K562 (cell line): ENCODE data around the gene MYL10. TPM values are rescaled to one million over a fixed set of nuclear protein-coding genes. Genes with fewer than 3 reads are reported as not detected.

Experiments
- ATAC-seq: fragments of 200-7000 bp; cut with Tn5 transposase; 3 replicates; pipeline ENCODE4 v1.9.1; 2020; ENCODE audit warnings: moderate library complexity
- BruUV-seq: library from RNA; stranded (reverse); fragments of 400-500 nt; replicated peaks from 2 replicates; lab custom pipeline; 2021; lab: Mats Ljungman, UMichigan
- CTCF ChIA-PET: fragments of 300-600 bp; formaldehyde crosslinking; extraction: SDS; loops from one replicate; lab custom pipeline; 2021; ENCODE audit warnings: low intra/inter-chr PET ratio; lab: Yijun Ruan, JAX
- POLR2A ChIA-PET: fragments of 300-600, 350-650 bp; sonication (Branson Sonifier 250); formaldehyde crosslinking; extraction: SDS; loops from one replicate; lab custom pipeline; 2021; ENCODE audit warnings: antibody characterized with exemption, inconsistent platforms; lab: Yijun Ruan, JAX
- DNase-seq, 4 experiments: peaks; one replicate each; pipeline versions ENCODE4 v3.0.0 to v3.0.0-alpha.2; 2011 to 2018; ENCODE audit warnings: low spot score in 3 of 4, mixed read lengths in 3 of 4; ENCODE audit errors: extremely low read depth in 1 of 4
- FAIRE-seq: peaks from 2 replicates; lab custom pipeline; 2011; peaks lifted over from hg19 to GRCh38; lab: Jason Lieb, UNC
- H2AFZ ChIP-seq: 2 replicates; pipeline ENCODE4 v1.6.0; 2011; ENCODE audit warnings: low read depth, low read length, control low read depth, inconsistent platforms
- H3K27ac ChIP-seq: fragments of 200-600 bp; 3 replicates; pipeline ENCODE4 v1.8.0; 2011; ENCODE audit warnings: low read depth, mild to moderate bottlenecking, control low read depth, inconsistent platforms, low read length, moderate library complexity, mixed read lengths; ENCODE audit errors: extremely low read depth
- H3K27me3 ChIP-seq, 2 experiments: fragments of 300-600 bp in 1 of 2; 2 replicates in 1 of 2; 3 replicates in 1 of 2; pipeline versions ENCODE4 v1.6.0 to v1.8.0; 2011; ENCODE audit warnings: inconsistent platforms in 2 of 2, low read length in 2 of 2, mild to moderate bottlenecking in 1 of 2, mixed read lengths in 1 of 2, moderate library complexity in 1 of 2; ENCODE audit not compliant: control insufficient read depth in 2 of 2, insufficient read depth in 2 of 2
- H3K36me3 ChIP-seq: fragments of 300-600 bp; 3 replicates; pipeline ENCODE4 v1.8.0; 2011; ENCODE audit warnings: mild to moderate bottlenecking, low read length, inconsistent platforms; ENCODE audit not compliant: control insufficient read depth, insufficient read depth
- H3K4me1 ChIP-seq, 2 experiments: fragments of 200-600 bp in 1 of 2; replicated peaks in 1 of 2; 2 replicates in 1 of 2; 3 replicates in 1 of 2; pipeline versions ENCODE4 v1.5.1 to v1.8.0; 2011; ENCODE audit warnings: inconsistent platforms in 2 of 2, low read length in 2 of 2, mild to moderate bottlenecking in 1 of 2, mixed read lengths in 1 of 2, moderate library complexity in 1 of 2; ENCODE audit not compliant: control insufficient read depth in 2 of 2, insufficient read depth in 2 of 2
- H3K4me2 ChIP-seq: 2 replicates; pipeline ENCODE4 v1.6.1; 2011; ENCODE audit warnings: low read length, control low read depth, inconsistent platforms, mixed read lengths; ENCODE audit not compliant: insufficient read depth
- H3K4me3 ChIP-seq: fragments of 200-600 bp; sonication (generic), shearing (Covaris generic); 2 replicates; pipeline ENCODE4 v1.5.1; 2016; ENCODE audit warnings: control low read depth, inconsistent platforms
- H3K79me2 ChIP-seq: fragments of 200-600 bp; 3 replicates; pipeline ENCODE4 v1.8.0; 2011; ENCODE audit warnings: low read length, inconsistent platforms; ENCODE audit not compliant: control insufficient read depth, insufficient read depth
- H3K9ac ChIP-seq, 2 experiments: 2 replicates each; pipeline versions ENCODE4 v1.6.0 to v1.6.1; 2011; ENCODE audit warnings: low read depth in 2 of 2, low read length in 2 of 2, control low read depth in 1 of 2, inconsistent platforms in 1 of 2, mild to moderate bottlenecking in 1 of 2, mixed read lengths in 1 of 2; ENCODE audit not compliant: insufficient read depth in 1 of 2
- H3K9me1 ChIP-seq: one replicate; pipeline ENCODE4 v1.6.0; 2011; ENCODE audit warnings: inconsistent platforms, mild to moderate bottlenecking, low read length, moderate library complexity; ENCODE audit not compliant: control insufficient read depth, insufficient read depth
- H3K9me3 ChIP-seq: replicated peaks from 2 replicates; pipeline ENCODE4 v1.5.1; 2011; ENCODE audit warnings: low read depth, low read length, inconsistent platforms; ENCODE audit not compliant: control insufficient read depth, insufficient read depth
- H4K20me1 ChIP-seq: replicated peaks from 2 replicates; pipeline ENCODE4 v1.6.1; 2011; ENCODE audit warnings: low read length, inconsistent platforms, mixed read lengths; ENCODE audit not compliant: control insufficient read depth, insufficient read depth
- KAT7 ChIP-seq: sonication (generic); formaldehyde crosslinking; IDR thresholded peaks from 2 replicates; pipeline ENCODE4 v1.8.0; 2022; ENCODE audit warnings: missing genetic modification reagents, mild to moderate bottlenecking, borderline replicate concordance
- MAFG ChIP-seq: fragments of 450-650 bp; conservative IDR thresholded peaks from 2 replicates; pipeline ENCODE4 v1.6.1; 2016; ENCODE audit warnings: missing genetic modification characterization, missing compliant biosample characterization
- NCOA2 ChIP-seq, 2 experiments: fragments of 450-650 bp; IDR thresholded peaks; 2 replicates each; pipeline ENCODE4 v1.6.1; 2018; ENCODE audit warnings: mild to moderate bottlenecking in 2 of 2, moderate library complexity in 1 of 2; ENCODE audit not compliant: partially characterized antibody in 2 of 2
- NFE2L1 ChIP-seq: fragments of 450-650 bp; IDR thresholded peaks from 2 replicates; pipeline ENCODE4 v1.6.1; 2016; ENCODE audit warnings: missing genetic modification characterization, low read depth, mild to moderate bottlenecking, missing compliant biosample characterization, moderate library complexity, borderline replicate concordance
- SRSF3 ChIP-seq: fragments of 200-400 bp; formaldehyde crosslinking; IDR thresholded peaks from 2 replicates; pipeline ENCODE4 v1.6.1; 2016; ENCODE audit warnings: mild to moderate bottlenecking, low read length, moderate library complexity; ENCODE audit not compliant: insufficient read depth
- ZNF347 ChIP-seq: fragments of 450-650 bp; formaldehyde crosslinking; IDR thresholded peaks from 2 replicates; pipeline ENCODE4 v1.4.0; 2020; ENCODE audit warnings: low read depth, mild to moderate bottlenecking, moderate library complexity
- WGBS: fragments of 100-300 bp; shearing (Covaris generic); methylation state at CpG from one replicate; pipeline ENCODE4 v1.1.6; 2016; ENCODE audit warnings: low coverage, mixed read lengths; ENCODE audit not compliant: insufficient coverage; ENCODE audit errors: missing lambda C conversion rate; 5-methylcytosine and 5-hydroxymethylcytosine counted together
- in situ Hi-C: fragments of 300-500 bp; cut with MboI; formaldehyde crosslinking; loops from 4 replicates; pipeline ENCODE4 v1.15.0; 2018; ENCODE audit warnings: inconsistent platforms, mixed read lengths
- intact Hi-C: fragments of 100-400 bp; cut with micrococcal nuclease; formaldehyde crosslinking; loops from 2 replicates; pipeline ENCODE4 v1.14.2; 2022
- polyA plus RNA-seq, 8 experiments: library from polyadenylated mRNA; depleted of rRNA in 4 of 8; stranded (reverse) in 5 of 8; unstranded in 3 of 8; fragments of >200 nt; fragmentation: Nextera tagmentation in 2 of 8; fragmentation: Illumina TruSeq in 1 of 8; extraction: Ambion mirVana in 2 of 8; extraction: Trizol in 1 of 8; gene quantifications; 2 replicates each; pipeline versions ENCODE4 v1.2.1 to v1.2.3, GENCODE V29; 2011 to 2014; ENCODE audit warnings: inconsistent platforms in 1 of 8, missing spikeins in 1 of 8
- total RNA-seq, 7 experiments: library from RNA; depleted of rRNA in 6 of 7; stranded (reverse); fragments of >200 nt in 6 of 7; fragmentation: Illumina TruSeq in 2 of 7; extraction: Trizol in 2 of 7; gene quantifications; 2 replicates each; pipeline versions ENCODE4 v1.2.1 to v1.2.3, GENCODE V29; 2011 to 2021; ENCODE audit warnings: low replicate concordance in 1 of 7
- TF ChIP-seq, protein P1 (sequence below): fragments of 250-450 bp; sonication (Bioruptor Pico); IDR thresholded peaks from 2 replicates; pipeline ENCODE4 v1.5.0; 2021; ENCODE audit warnings: mild to moderate bottlenecking, moderate library complexity
- TF ChIP-seq, protein P2 (sequence below): sonication (generic); formaldehyde crosslinking; IDR thresholded peaks from 2 replicates; pipeline ENCODE4 v1.8.1; 2023; ENCODE audit warnings: mild to moderate bottlenecking, missing genetic modification reagents

The MYL10 gene
- total and polyA plus RNA-seq, 9 of the 15 experiments (the other 6 are each of a cell fraction or from before 2014, with no cell fraction given): not detected

DNA sequence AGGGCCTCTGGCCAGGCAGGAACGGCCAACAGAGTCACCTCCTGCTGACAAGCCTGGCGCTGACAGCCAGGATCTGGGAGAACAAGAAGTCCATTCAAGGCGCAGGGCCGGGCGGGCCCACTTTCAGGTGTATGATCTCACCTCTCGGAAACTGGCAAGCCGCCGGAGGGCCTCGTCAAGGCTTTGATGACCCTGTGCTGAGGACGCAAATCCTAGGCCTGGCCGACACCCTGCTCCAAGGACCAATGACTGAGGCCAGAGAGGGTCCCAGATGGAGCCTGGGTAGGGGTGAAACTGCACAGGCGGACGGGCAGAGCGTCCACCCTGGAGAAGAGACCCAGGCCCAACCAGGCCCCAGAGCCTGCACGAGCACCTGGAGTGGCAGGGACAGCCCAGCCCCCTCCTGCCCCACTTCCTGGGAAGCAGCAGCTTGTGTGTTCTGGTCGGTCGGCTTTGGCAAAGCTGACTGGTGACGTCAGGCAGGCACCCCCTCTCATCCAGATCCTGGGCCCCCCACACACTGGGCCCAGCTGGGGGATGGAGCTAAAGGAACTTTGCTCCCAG lies 30.6 kb downstream of the MYL10 start:
- Histone ChIP-seq H3K9ac (no peak overlapping the region; a peak in 2 of 4 replicates), H2AFZ (no peak overlapping the region), H3K36me3 (no peaks in the 10 kb centered on the region), H3K4me3 (no peak overlapping the region), H4K20me1 (no peaks in the 10 kb centered on the region), H3K27ac (no peak overlapping the region), H3K27me3 (peaks cover 2 to 56% of the 10 kb centered on the region in 2 experiments; a peak in 3 of 5 replicates), H3K4me1 (peaks cover 0 to 16% of the 10 kb centered on the region in 2 experiments; a peak in 2 of 5 replicates), H3K9me3 (no peaks in the 10 kb centered on the region), H3K4me2 (no peak overlapping the region)
- WGBS: 28% methylated on average over 18 of the region's 18 CpGs
- no peak for ATAC-seq
- POLR2A ChIA-PET: interaction anchor here (0.6 kb wide), 1 partner anchor 712 kb away, joined by 3 read pairs; no protein-coding TSS in a partner anchor
- FAIRE-seq: no peak
- TF ChIP-seq ZNF347 (CRISPR knock-in tag) (no peak), NFE2L1 (no peak), NCOA2 (IDR thresholded peaks at IDR 0.05; ENCODE audit: partially characterized antibody in 2 of 2) (no peak), KAT7 (CRISPR knock-in tag) (no peak), MAFG (tag) (no peak), SRSF3 (no peak)
- TF ChIP-seq, protein P1, sequence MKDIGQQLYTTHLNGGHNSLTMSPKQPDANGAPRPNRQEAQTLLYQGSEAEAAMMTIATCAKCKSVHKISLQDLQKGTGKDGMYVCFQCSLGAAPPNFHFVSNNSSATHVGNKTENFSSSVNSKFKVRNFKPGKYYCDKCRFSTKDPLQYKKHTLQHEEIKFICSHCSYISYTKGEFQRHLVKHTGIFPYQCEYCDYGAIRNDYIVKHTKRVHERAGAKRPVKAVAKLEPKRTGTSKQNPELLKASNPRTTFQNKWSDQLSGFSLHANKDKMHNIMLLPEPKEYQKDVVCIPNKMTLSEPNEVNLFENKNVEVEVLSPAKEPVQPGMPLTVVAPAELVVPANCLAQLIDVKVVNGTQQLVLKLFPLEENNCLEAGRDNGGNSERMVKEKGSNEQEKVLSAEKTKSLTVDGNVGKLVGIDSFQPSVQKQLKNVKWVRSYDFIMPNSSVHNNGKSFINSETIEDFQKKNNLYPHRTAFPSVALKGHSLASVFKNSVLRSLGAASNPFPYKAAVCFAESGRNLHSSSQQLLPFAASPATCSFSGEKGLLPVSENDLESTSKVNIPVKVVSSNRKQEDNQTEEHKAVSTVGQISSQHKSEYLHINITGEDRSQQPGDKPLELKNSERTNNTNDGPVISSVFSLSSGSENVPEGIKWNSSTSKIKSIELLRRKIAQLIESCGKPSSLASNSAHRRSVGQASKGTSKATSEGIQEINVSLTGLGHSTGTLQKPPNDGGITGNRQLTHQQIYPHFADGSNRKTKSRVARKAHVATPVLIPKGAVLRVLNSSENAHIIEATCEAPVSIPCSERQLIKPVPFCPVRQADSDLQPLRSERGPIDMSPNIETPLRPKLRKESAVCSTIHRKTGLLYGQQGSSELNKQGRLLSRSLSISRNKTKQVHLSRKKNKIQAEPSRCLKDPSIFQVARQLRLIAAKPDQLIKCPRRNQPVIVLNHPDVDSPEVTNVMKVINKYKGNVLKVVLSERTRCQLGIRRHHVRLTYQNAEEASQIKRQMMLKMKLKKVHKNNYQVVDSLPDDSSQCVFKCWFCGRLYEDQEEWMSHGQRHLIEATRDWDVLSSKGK (CRISPR knock-in tag): no peak
- TF ChIP-seq, protein P2, sequence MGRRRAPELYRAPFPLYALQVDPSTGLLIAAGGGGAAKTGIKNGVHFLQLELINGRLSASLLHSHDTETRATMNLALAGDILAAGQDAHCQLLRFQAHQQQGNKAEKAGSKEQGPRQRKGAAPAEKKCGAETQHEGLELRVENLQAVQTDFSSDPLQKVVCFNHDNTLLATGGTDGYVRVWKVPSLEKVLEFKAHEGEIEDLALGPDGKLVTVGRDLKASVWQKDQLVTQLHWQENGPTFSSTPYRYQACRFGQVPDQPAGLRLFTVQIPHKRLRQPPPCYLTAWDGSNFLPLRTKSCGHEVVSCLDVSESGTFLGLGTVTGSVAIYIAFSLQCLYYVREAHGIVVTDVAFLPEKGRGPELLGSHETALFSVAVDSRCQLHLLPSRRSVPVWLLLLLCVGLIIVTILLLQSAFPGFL: no peak
- TF ChIP-seq, all 486 proteins: peak for 0
- no peak for DNase-seq
- intact Hi-C loops (no loop called here), in situ Hi-C loops (no loop called here)
- H3K79me2 ChIP-seq: no peaks in the 10 kb centered on the region
- CTCF ChIA-PET: no interaction called here
- no TSS peak for BruUV-seq
- H3K9me1 ChIP-seq: no peaks in the 10 kb centered on the region
